CD14-positive monocyte (primary cell): ENCODE results near the gene CBX4. TPM values are rescaled to one million over a fixed set of nuclear protein-coding genes. Genes with fewer than 3 reads are reported as not detected.
A peak's percentile ranks its signal among the peaks of the same experiment; 100 is the strongest.

Experiments
- DNase-seq, 3 donors: peaks; one replicate each; pipeline ENCODE4 v3.0.0-alpha.2; 2011 to 2022
- H2AFZ ChIP-seq: 2 replicates; pipeline ENCODE4 v1.6.0; 2012; ENCODE audit warnings: mild to moderate bottlenecking, low read depth, low read length, inconsistent platforms; ENCODE audit not compliant: insufficient read depth, poor library complexity, severe bottlenecking
- H3K27ac ChIP-seq, 2 donors: 1 replicate in 1 of 2; 2 replicates in 1 of 2; pipeline ENCODE4 v1.5.1; 2012 to 2013; ENCODE audit warnings: low read length in 2 of 2, control low read depth in 1 of 2, inconsistent platforms in 1 of 2, low read depth in 1 of 2, mild to moderate bottlenecking in 1 of 2
- H3K27me3 ChIP-seq, 2 donors: one replicate each; pipeline versions ENCODE4 v1.6.0 to v1.6.1; 2011 to 2013; ENCODE audit warnings: low read length in 2 of 2; ENCODE audit not compliant: control insufficient read depth in 2 of 2, insufficient read depth in 2 of 2
- H3K36me3 ChIP-seq, 2 donors: replicated peaks in 1 of 2; 1 replicate in 1 of 2; 2 replicates in 1 of 2; pipeline versions ENCODE4 v1.5.1 to v1.6.1; 2012 to 2013; ENCODE audit warnings: low read length in 2 of 2, control low read depth in 1 of 2, inconsistent platforms in 1 of 2, mild to moderate bottlenecking in 1 of 2; ENCODE audit not compliant: insufficient read depth in 2 of 2, control insufficient read depth in 1 of 2
- H3K4me1 ChIP-seq, 2 donors: 1 replicate in 1 of 2; 2 replicates in 1 of 2; pipeline versions ENCODE4 v1.5.1 to v1.6.1; 2012 to 2013; ENCODE audit warnings: low read length in 2 of 2, control low read depth in 1 of 2, inconsistent platforms in 1 of 2, mild to moderate bottlenecking in 1 of 2, moderate library complexity in 1 of 2; ENCODE audit not compliant: insufficient read depth in 2 of 2, control insufficient read depth in 1 of 2
- H3K4me2 ChIP-seq: replicated peaks from 2 replicates; pipeline ENCODE3; 2012; ENCODE audit warnings: low read length, moderate library complexity, mild to moderate bottlenecking; ENCODE audit not compliant: poor library complexity, severe bottlenecking; ENCODE audit errors: extremely low read depth
- H3K4me3 ChIP-seq, 3 experiments: fragments of 200-600 bp in 1 of 3; sonication (generic) in 1 of 3; replicated peaks in 1 of 3; 1 replicate in 2 of 3; 2 replicates in 1 of 3; pipeline ENCODE4 v1.5.1; 2011 to 2013; ENCODE audit warnings: low read length in 3 of 3, mild to moderate bottlenecking in 3 of 3, control low read depth in 2 of 3, low read depth in 2 of 3, inconsistent platforms in 1 of 3, moderate library complexity in 1 of 3
- H3K79me2 ChIP-seq: 2 replicates; pipeline ENCODE4 v1.6.0; 2012; ENCODE audit warnings: mild to moderate bottlenecking, control low read depth, inconsistent platforms, low read length, moderate library complexity; ENCODE audit not compliant: insufficient read depth
- H3K9ac ChIP-seq: 2 replicates; pipeline ENCODE4 v1.6.0; 2017; ENCODE audit warnings: low read length, mild to moderate bottlenecking; ENCODE audit not compliant: insufficient read depth, poor library complexity, severe bottlenecking
- H3K9me3 ChIP-seq, 2 donors: replicated peaks in 1 of 2; 1 replicate in 1 of 2; 2 replicates in 1 of 2; pipeline versions ENCODE4 v1.5.1 to v1.6.1; 2012 to 2013; ENCODE audit warnings: low read length in 2 of 2, control low read depth in 1 of 2; ENCODE audit not compliant: control insufficient read depth in 1 of 2, insufficient read depth in 1 of 2
- H4K20me1 ChIP-seq: 2 replicates; pipeline ENCODE4 v1.6.0; 2012; ENCODE audit warnings: mild to moderate bottlenecking, low read length, control low read depth, moderate library complexity; ENCODE audit not compliant: insufficient read depth
- H3K27ac Mint-ChIP-seq, 7 donors: one replicate each; pipeline ENCODE4 v1.8.0; 2020; ENCODE audit warnings: mild to moderate bottlenecking in 7 of 7, mixed read lengths in 7 of 7, moderate library complexity in 6 of 7, inconsistent platforms in 2 of 7
- H3K27me3 Mint-ChIP-seq, 3 donors: one replicate each; pipeline ENCODE4 v1.8.0; 2021 to 2022; ENCODE audit warnings: low read depth in 3 of 3, mild to moderate bottlenecking in 3 of 3, mixed read lengths in 3 of 3, moderate library complexity in 3 of 3, inconsistent platforms in 1 of 3
- H3K36me3 Mint-ChIP-seq, 2 donors: one replicate each; pipeline ENCODE4 v1.8.0; 2020; ENCODE audit warnings: mixed read lengths in 2 of 2, inconsistent platforms in 1 of 2, mild to moderate bottlenecking in 1 of 2
- H3K4me1 Mint-ChIP-seq: one replicate; pipeline ENCODE4 v1.8.0; 2020; ENCODE audit warnings: mild to moderate bottlenecking, mixed read lengths
- H3K4me3 Mint-ChIP-seq, 2 donors: one replicate each; pipeline ENCODE4 v1.8.0; 2020; ENCODE audit warnings: mild to moderate bottlenecking in 2 of 2, mixed read lengths in 2 of 2, moderate library complexity in 1 of 2
- H3K9me3 Mint-ChIP-seq, 7 donors: one replicate each; pipeline ENCODE4 v1.8.0; 2020 to 2022; ENCODE audit warnings: mixed read lengths in 7 of 7, mild to moderate bottlenecking in 6 of 7, moderate library complexity in 6 of 7, inconsistent platforms in 2 of 7
- WGBS: methylation state at CpG from one replicate; pipeline ENCODE4 v1.1.5; 2013; ENCODE audit warnings: missing lambda C conversion rate; ENCODE audit not compliant: insufficient coverage; 5-methylcytosine and 5-hydroxymethylcytosine counted together
- intact Hi-C, 2 donors: fragments of 100-400 bp; cut with micrococcal nuclease; formaldehyde crosslinking; loops; one replicate each; pipeline versions ENCODE4 v1.15.0 to v1.15.1; 2023
- polyA plus RNA-seq, 3 donors: library from polyadenylated mRNA; depleted of rRNA in 1 of 3; unstranded in 2 of 3; stranded (reverse) in 1 of 3; fragments of 300-500 nt in 2 of 3; fragments of >200 nt in 1 of 3; fragmentation: Illumina TruSeq in 2 of 3; gene quantifications; 1 replicate in 2 of 3; 2 replicates in 1 of 3; pipeline ENCODE4 v1.2.3, GENCODE V29; 2012 to 2021
- TF ChIP-seq, protein P1 (sequence below): fragments of 200-600 bp; IDR thresholded peaks from one replicate; pipeline ENCODE4 v1.8.0; 2022; ENCODE audit warnings: antibody characterized with exemption, mild to moderate bottlenecking

CBX4 gene
- polyA plus RNA-seq, 3 donors: 1.4 to 82.8 (median 3.6) TPM

DNA sequence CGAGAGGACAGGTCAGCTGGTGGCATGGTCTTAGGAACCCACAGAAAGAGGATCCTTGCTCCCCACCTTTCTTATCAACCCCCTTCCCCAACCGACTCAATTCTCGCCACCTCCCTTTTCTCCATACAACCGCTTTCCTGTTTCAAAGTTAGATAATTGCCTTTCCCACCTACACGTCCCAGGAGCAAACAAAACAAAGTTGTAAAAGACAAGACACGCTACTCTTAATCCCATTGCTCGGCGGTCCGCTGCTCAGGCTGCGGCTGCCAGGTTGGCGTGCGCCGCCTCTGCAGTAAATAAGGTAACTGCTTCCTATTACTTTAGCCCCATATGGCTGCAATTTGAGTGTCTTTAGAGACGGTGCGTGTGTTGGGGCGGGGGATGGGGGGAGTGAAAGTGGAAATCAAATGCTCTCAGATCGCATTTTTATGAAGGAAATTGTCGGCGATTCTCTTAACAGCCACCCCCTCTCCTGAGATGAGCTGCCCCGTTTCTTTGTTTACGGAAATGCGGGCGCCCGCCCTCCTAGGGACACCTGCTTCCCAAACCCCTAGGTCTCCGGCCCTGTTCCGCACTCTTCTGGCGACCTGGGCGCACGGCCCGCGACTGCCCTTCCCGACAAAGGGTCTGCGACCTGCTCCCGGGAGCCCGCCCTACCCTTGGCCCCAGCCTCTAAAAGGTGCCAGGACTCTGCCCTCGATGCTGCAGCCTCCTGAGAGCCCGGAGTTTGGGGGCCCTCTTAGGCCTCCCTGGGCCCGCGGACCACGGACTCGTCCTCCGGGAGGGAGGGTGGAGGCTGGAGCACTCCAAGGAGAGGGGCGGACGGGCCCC lies 38.7 kb downstream of the CBX4 start:
- Mint-ChIP-seq H3K27ac (no peak overlapping the region), H3K4me1 (peaks cover 69% of the 10 kb centered on the region), H3K36me3 (peaks cover 28 to 36% of the 10 kb centered on the region in 2 donors), H3K9me3 (peaks cover 6 to 54% (median 47%) of the 10 kb centered on the region in 7 donors), H3K4me3 (peak overlapping the region; percentile 69 to 93), H3K27me3 (peaks cover 70 to 82% (median 75%) of the 10 kb centered on the region in 3 donors)
- Histone ChIP-seq H3K4me2 (peak overlapping the region; percentile 53), H3K79me2 (peaks cover 3% of the 10 kb centered on the region), H3K9me3 (peaks cover 15 to 46% of the 10 kb centered on the region in 2 donors), H3K27me3 (peaks cover 66 to 74% of the 10 kb centered on the region in 2 donors), H4K20me1 (peaks cover 35% of the 10 kb centered on the region), H3K4me1 (peaks cover 83 to 90% of the 10 kb centered on the region in 2 donors), H2AFZ (peak overlapping the region; percentile 57), H3K9ac (no peak overlapping the region), H3K27ac (no peak overlapping the region), H3K36me3 (no peaks in the 10 kb centered on the region), H3K4me3 (peak overlapping the region in 1 of 3 experiments; percentile 56)
- DNase-seq: no peak
- intact Hi-C loops: no loop called here
- TF ChIP-seq, protein P1, sequence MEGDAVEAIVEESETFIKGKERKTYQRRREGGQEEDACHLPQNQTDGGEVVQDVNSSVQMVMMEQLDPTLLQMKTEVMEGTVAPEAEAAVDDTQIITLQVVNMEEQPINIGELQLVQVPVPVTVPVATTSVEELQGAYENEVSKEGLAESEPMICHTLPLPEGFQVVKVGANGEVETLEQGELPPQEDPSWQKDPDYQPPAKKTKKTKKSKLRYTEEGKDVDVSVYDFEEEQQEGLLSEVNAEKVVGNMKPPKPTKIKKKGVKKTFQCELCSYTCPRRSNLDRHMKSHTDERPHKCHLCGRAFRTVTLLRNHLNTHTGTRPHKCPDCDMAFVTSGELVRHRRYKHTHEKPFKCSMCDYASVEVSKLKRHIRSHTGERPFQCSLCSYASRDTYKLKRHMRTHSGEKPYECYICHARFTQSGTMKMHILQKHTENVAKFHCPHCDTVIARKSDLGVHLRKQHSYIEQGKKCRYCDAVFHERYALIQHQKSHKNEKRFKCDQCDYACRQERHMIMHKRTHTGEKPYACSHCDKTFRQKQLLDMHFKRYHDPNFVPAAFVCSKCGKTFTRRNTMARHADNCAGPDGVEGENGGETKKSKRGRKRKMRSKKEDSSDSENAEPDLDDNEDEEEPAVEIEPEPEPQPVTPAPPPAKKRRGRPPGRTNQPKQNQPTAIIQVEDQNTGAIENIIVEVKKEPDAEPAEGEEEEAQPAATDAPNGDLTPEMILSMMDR: no peak
- 2% methylated on average over 32 of the region's 44 CpGs for WGBS

DNA sequence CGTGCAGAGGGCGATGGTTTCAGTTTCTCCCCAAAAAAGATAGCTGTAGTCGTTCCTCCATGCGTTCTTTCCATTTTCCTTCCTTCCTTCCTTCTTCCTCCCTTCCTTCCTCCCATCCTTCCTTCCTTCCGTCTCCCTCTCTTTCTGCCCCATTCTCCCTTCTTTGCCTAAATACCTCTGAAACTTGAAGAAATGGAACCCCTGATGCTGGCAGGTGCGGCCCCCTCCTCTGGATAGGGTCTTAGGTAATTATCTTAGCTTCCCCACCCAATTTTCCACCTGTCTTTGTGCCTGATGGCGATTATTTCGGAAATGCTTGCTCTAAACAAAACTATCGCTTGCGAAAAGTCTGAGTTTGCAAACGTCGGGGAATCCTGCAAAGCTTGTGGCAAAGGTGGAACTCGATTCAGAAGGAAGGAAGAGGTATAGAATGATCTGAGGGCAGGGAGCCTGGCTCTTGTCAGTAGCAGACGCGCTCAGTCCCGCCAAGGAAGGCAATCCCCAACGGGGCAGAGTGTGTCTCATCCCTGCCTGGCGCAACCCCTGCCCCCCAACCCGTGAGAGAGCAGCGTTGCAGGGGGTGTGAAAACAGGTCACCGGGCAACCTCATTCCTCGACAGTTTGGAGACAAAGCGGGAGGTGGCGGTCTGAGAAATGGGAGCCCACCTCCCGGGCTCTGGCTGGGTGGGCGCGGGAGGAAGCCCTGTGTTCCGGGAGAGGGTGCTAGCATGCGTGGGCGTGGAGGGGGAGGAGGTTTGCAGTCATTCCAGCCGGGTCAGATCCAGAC lies 39.5 kb downstream of the CBX4 start:
- Histone ChIP-seq H3K4me3 (no peak overlapping the region), H3K4me2 (peak overlapping the region; percentile 53), H3K27ac (no peak overlapping the region), H4K20me1 (peaks cover 41% of the 10 kb centered on the region), H3K9me3 (peaks cover 12 to 46% of the 10 kb centered on the region in 2 donors), H3K4me1 (peaks cover 75 to 82% of the 10 kb centered on the region in 2 donors), H3K79me2 (peaks cover 3% of the 10 kb centered on the region), H2AFZ (no peak overlapping the region), H3K36me3 (peaks cover 4 to 5% of the 10 kb centered on the region in 2 donors), H3K9ac (no peak overlapping the region), H3K27me3 (peaks cover 58 to 66% of the 10 kb centered on the region in 2 donors)
- peaks cover 6 to 48% (median 41%) of the 10 kb centered on the region in 7 donors for H3K9me3 Mint-ChIP-seq
- TF ChIP-seq, protein P1: no peak
- intact Hi-C loops: loop anchor here (2.0 kb wide), 2 partner anchors 39 to 43 kb away; partner anchors contain the start of gene CBX4 (in 1 of the 2)
- peaks cover 62 to 74% (median 67%) of the 10 kb centered on the region in 3 donors for H3K27me3 Mint-ChIP-seq
- peak overlapping the region in 3 of 7 donors; percentile 36 to 70 (median 45) for H3K27ac Mint-ChIP-seq
- 4% methylated on average over 27 of the region's 31 CpGs for WGBS
- peak in 1 of 3 donors; percentile 27 for DNase-seq
- peak overlapping the region; percentile 62 to 93 for H3K4me3 Mint-ChIP-seq
- peaks cover 24 to 37% of the 10 kb centered on the region in 2 donors for H3K36me3 Mint-ChIP-seq
- peaks cover 62% of the 10 kb centered on the region for H3K4me1 Mint-ChIP-seq
